ENCODE data around the gene TCTN1.

The TCTN1 gene

GRCh38 chr12:110615171-110615570 lies 1.2 kb downstream of the TCTN1 start:
- in situ Hi-C loops (cut with HindIII; ENCODE audit: low pct_ligation_motif_present, low sequenced_read_pairs): loop anchor here (25.0 kb wide), 1 partner anchor 103 kb away; the partner anchor contains the start of genes RAD9B and VPS29
- TF ChIP-seq CTCF (IDR thresholded peaks at IDR 0.05; ENCODE audit: low read depth, low read length, missing control alignments): no peak
- Histone ChIP-seq H3K27me3 (replicated peaks) (no peaks in the 10 kb centered on the region), H3K4me3 (ENCODE audit: low read depth, low read length) (no peak overlapping the region), H3K27ac (no peak overlapping the region), H3K36me3 (replicated peaks) (no peaks in the 10 kb centered on the region)
- DNase-seq: no peak

GRCh38 chr12:110616471-110617115 lies 2.7 kb downstream of the TCTN1 start:
- no peak overlapping the region for H3K27ac ChIP-seq
- DNase-seq: no peak
- H3K4me3 ChIP-seq (ENCODE audit: low read depth, low read length): no peak overlapping the region
- H3K27me3 ChIP-seq (replicated peaks): no peaks in the 10 kb centered on the region
- in situ Hi-C loops (cut with HindIII; ENCODE audit: low pct_ligation_motif_present, low sequenced_read_pairs): loop anchor here (25.0 kb wide), 1 partner anchor 104 kb away; the partner anchor contains the start of genes RAD9B and VPS29
- no peaks in the 10 kb centered on the region for H3K36me3 ChIP-seq (replicated peaks)
- no peak for TF ChIP-seq CTCF (IDR thresholded peaks at IDR 0.05; ENCODE audit: low read depth, low read length, missing control alignments)

- no peaks in the 10 kb centered on the region for H3K36me3 ChIP-seq (replicated peaks)
- TF ChIP-seq CTCF (IDR thresholded peaks at IDR 0.05; ENCODE audit: low read depth, low read length, missing control alignments): peak; percentile 18
- in situ Hi-C loops (cut with HindIII; ENCODE audit: low pct_ligation_motif_present, low sequenced_read_pairs): loop anchor here (25.0 kb wide), 1 partner anchor 107 kb away; the partner anchor contains the start of genes RAD9B and VPS29
- H3K27ac ChIP-seq: no peak overlapping the region
- no peak overlapping the region for H3K4me3 ChIP-seq (ENCODE audit: low read depth, low read length)
- no peak for DNase-seq
- no peaks in the 10 kb centered on the region for H3K27me3 ChIP-seq (replicated peaks)
These were observed 5.6 kb downstream of the TCTN1 start for GRCh38 chr12:110619534-110619953.

GRCh38 chr12:110622582-110622981 lies 8.7 kb downstream of the TCTN1 start:
- TF ChIP-seq CTCF (IDR thresholded peaks at IDR 0.05; ENCODE audit: low read depth, low read length, missing control alignments): no peak
- Histone ChIP-seq H3K36me3 (replicated peaks) (no peaks in the 10 kb centered on the region), H3K27me3 (replicated peaks) (no peaks in the 10 kb centered on the region), H3K4me3 (ENCODE audit: low read depth, low read length) (no peak overlapping the region), H3K27ac (no peak overlapping the region)
- DNase-seq: no peak
- in situ Hi-C loops (cut with HindIII; ENCODE audit: low pct_ligation_motif_present, low sequenced_read_pairs): loop anchor here (25.0 kb wide), 1 partner anchor 110 kb away; the partner anchor contains the start of genes RAD9B and VPS29

- H3K4me3 ChIP-seq (ENCODE audit: low read depth, low read length): no peak overlapping the region
- no peak for TF ChIP-seq CTCF (IDR thresholded peaks at IDR 0.05; ENCODE audit: low read depth, low read length, missing control alignments)
- in situ Hi-C loops (cut with HindIII; ENCODE audit: low pct_ligation_motif_present, low sequenced_read_pairs): no loop called here
- H3K27ac ChIP-seq: no peak overlapping the region
- no peak for DNase-seq
- no peaks in the 10 kb centered on the region for H3K36me3 ChIP-seq (replicated peaks)
- H3K27me3 ChIP-seq (replicated peaks): no peaks in the 10 kb centered on the region
These were observed 13.7 kb downstream of the TCTN1 start for GRCh38 chr12:110627500-110628195.

All from brain microvascular endothelial cell (primary cell).